ENCODE measurements around the gene PGF. TPM values are rescaled to one million over a fixed set of nuclear protein-coding genes. Genes with fewer than 3 reads are reported as not detected.
A peak's percentile ranks its signal among the peaks of the same experiment; 100 is the strongest.

The PGF gene
- polyA plus RNA-seq, 3 donors from 2014 or later: 0.06 to 0.07 TPM; not detected in 1

- H3K27ac Mint-ChIP-seq: no peak overlapping the region
- no peak for DNase-seq
- peaks cover 2 to 12% (median 11%) of the 10 kb centered on the region in 3 donors for H3K27me3 Mint-ChIP-seq (ENCODE audit: low read depth in 3 of 3)
- H3K9me3 Mint-ChIP-seq: peaks cover 0 to 3% (median 0%) of the 10 kb centered on the region in 6 donors
- H3K4me1 Mint-ChIP-seq: peaks cover 0 to 5% of the 10 kb centered on the region in 2 donors
- peak overlapping the region in 2 of 5 donors; percentile 20 to 57 for H3K4me3 Mint-ChIP-seq
- no peaks in the 10 kb centered on the region for H3K36me3 Mint-ChIP-seq
These were observed 33.2 kb downstream of the PGF start for GRCh38 chr14:74921987-74922751.

- Mint-ChIP-seq H3K36me3 (no peaks in the 10 kb centered on the region), H3K27me3 (ENCODE audit: low read depth in 3 of 3) (peaks cover 2 to 8% (median 7%) of the 10 kb centered on the region in 3 donors), H3K4me3 (no peak overlapping the region), H3K9me3 (peaks cover 0 to 3% (median 0%) of the 10 kb centered on the region in 6 donors), H3K4me1 (peaks cover 0 to 5% of the 10 kb centered on the region in 2 donors), H3K27ac (peak overlapping the region in 1 of 6 donors; percentile 28)
- DNase-seq: no peak
These were observed 34.3 kb downstream of the PGF start for GRCh38 chr14:74921053-74921620.

- H3K27ac Mint-ChIP-seq: no peak overlapping the region
- H3K27me3 Mint-ChIP-seq (ENCODE audit: low read depth in 3 of 3): peaks cover 2 to 7% (median 6%) of the 10 kb centered on the region in 3 donors
- no peak overlapping the region for H3K4me3 Mint-ChIP-seq
- no peaks in the 10 kb centered on the region for H3K36me3 Mint-ChIP-seq
- peaks cover 0 to 3% (median 0%) of the 10 kb centered on the region in 6 donors for H3K9me3 Mint-ChIP-seq
- DNase-seq: no peak
- peaks cover 0 to 5% of the 10 kb centered on the region in 2 donors for H3K4me1 Mint-ChIP-seq
These were observed 35.1 kb downstream of the PGF start for GRCh38 chr14:74920281-74920680.

- DNase-seq: no peak
- Mint-ChIP-seq H3K4me1 (peaks cover 0 to 5% of the 10 kb centered on the region in 2 donors), H3K9me3 (peaks cover 0 to 3% (median 0%) of the 10 kb centered on the region in 6 donors), H3K4me3 (no peak overlapping the region), H3K27ac (no peak overlapping the region), H3K27me3 (ENCODE audit: low read depth in 3 of 3) (peaks cover 0 to 6% (median 3%) of the 10 kb centered on the region in 3 donors), H3K36me3 (no peaks in the 10 kb centered on the region)
These were observed 35.8 kb downstream of the PGF start for GRCh38 chr14:74919421-74920165.

GRCh38 chr14:74918380-74918779 is 37.0 kb downstream of the PGF start:
- no peak overlapping the region for H3K4me3 Mint-ChIP-seq
- no peak overlapping the region for H3K27ac Mint-ChIP-seq
- DNase-seq: no peak
- H3K4me1 Mint-ChIP-seq: peaks cover 0 to 1% of the 10 kb centered on the region in 2 donors
- H3K27me3 Mint-ChIP-seq (ENCODE audit: low read depth in 3 of 3): peaks cover 0 to under 1% (median 0%) of the 10 kb centered on the region in 3 donors
- peaks cover 0 to 3% (median 0%) of the 10 kb centered on the region in 6 donors for H3K9me3 Mint-ChIP-seq
- H3K36me3 Mint-ChIP-seq: no peaks in the 10 kb centered on the region

- Mint-ChIP-seq H3K36me3 (no peaks in the 10 kb centered on the region), H3K9me3 (peaks cover 0 to 3% (median 0%) of the 10 kb centered on the region in 6 donors), H3K27ac (no peak overlapping the region), H3K27me3 (ENCODE audit: low read depth in 3 of 3) (no peaks in the 10 kb centered on the region), H3K4me3 (no peak overlapping the region), H3K4me1 (no peaks in the 10 kb centered on the region)
- DNase-seq: no peak
These were observed 37.7 kb downstream of the PGF start for GRCh38 chr14:74917646-74918081.

GRCh38 chr14:74917178-74917543 is 38.2 kb downstream of the PGF start:
- H3K27me3 Mint-ChIP-seq (ENCODE audit: low read depth in 3 of 3): no peaks in the 10 kb centered on the region
- H3K36me3 Mint-ChIP-seq: no peaks in the 10 kb centered on the region
- H3K4me3 Mint-ChIP-seq: no peak overlapping the region
- no peaks in the 10 kb centered on the region for H3K4me1 Mint-ChIP-seq
- peaks cover 0 to 3% (median 0%) of the 10 kb centered on the region in 6 donors for H3K9me3 Mint-ChIP-seq
- no peak overlapping the region for H3K27ac Mint-ChIP-seq
- no peak for DNase-seq

- H3K27me3 Mint-ChIP-seq (ENCODE audit: low read depth in 3 of 3): no peaks in the 10 kb centered on the region
- no peaks in the 10 kb centered on the region for H3K4me1 Mint-ChIP-seq
- no peak overlapping the region for H3K4me3 Mint-ChIP-seq
- no peak overlapping the region for H3K27ac Mint-ChIP-seq
- no peak for DNase-seq
- peaks cover 0 to 3% (median 0%) of the 10 kb centered on the region in 6 donors for H3K9me3 Mint-ChIP-seq
- H3K36me3 Mint-ChIP-seq: no peaks in the 10 kb centered on the region
These were observed 39.6 kb downstream of the PGF start for GRCh38 chr14:74915826-74916225.

- H3K9me3 Mint-ChIP-seq: peaks cover 0 to 3% (median 0%) of the 10 kb centered on the region in 6 donors
- no peak for DNase-seq
- no peaks in the 10 kb centered on the region for H3K36me3 Mint-ChIP-seq
- H3K4me3 Mint-ChIP-seq: no peak overlapping the region
- no peaks in the 10 kb centered on the region for H3K27me3 Mint-ChIP-seq (ENCODE audit: low read depth in 3 of 3)
- H3K4me1 Mint-ChIP-seq: no peaks in the 10 kb centered on the region
- no peak overlapping the region for H3K27ac Mint-ChIP-seq
These were observed 40.0 kb downstream of the PGF start for GRCh38 chr14:74915426-74915825.

GRCh38 chr14:74913986-74914573 is 41.3 kb downstream of the PGF start:
- Mint-ChIP-seq H3K27ac (no peak overlapping the region), H3K4me3 (no peak overlapping the region), H3K4me1 (no peaks in the 10 kb centered on the region), H3K36me3 (no peaks in the 10 kb centered on the region), H3K9me3 (no peaks in the 10 kb centered on the region), H3K27me3 (ENCODE audit: low read depth in 3 of 3) (peaks cover 0 to 1% (median 0%) of the 10 kb centered on the region in 3 donors)
- peak in 2 of 3 donors; percentile 8 to 10 for DNase-seq

GRCh38 chr14:74913393-74913910 is 41.9 kb downstream of the PGF start:
- H3K4me1 Mint-ChIP-seq: no peaks in the 10 kb centered on the region

GRCh38 chr14:74912801-74913200 is 42.6 kb downstream of the PGF start:
- Mint-ChIP-seq H3K4me1 (no peaks in the 10 kb centered on the region), H3K27me3 (ENCODE audit: low read depth in 3 of 3) (peaks cover 0 to 1% (median 0%) of the 10 kb centered on the region in 3 donors), H3K36me3 (no peaks in the 10 kb centered on the region), H3K27ac (no peak overlapping the region), H3K9me3 (no peaks in the 10 kb centered on the region), H3K4me3 (no peak overlapping the region)
- DNase-seq: no peak

More at GRCh38 chr14:74913393-74913910, 41.9 kb downstream of the PGF start:
- no peak overlapping the region for H3K27ac Mint-ChIP-seq
- H3K9me3 Mint-ChIP-seq: no peaks in the 10 kb centered on the region
- no peaks in the 10 kb centered on the region for H3K36me3 Mint-ChIP-seq
- peaks cover 0 to 1% (median 0%) of the 10 kb centered on the region in 3 donors for H3K27me3 Mint-ChIP-seq (ENCODE audit: low read depth in 3 of 3)
- DNase-seq: no peak
- no peak overlapping the region for H3K4me3 Mint-ChIP-seq

GRCh38 chr14:74912111-74912510 is 43.3 kb downstream of the PGF start:
- Mint-ChIP-seq H3K4me1 (peaks cover 3 to 6% of the 10 kb centered on the region in 2 donors), H3K9me3 (no peaks in the 10 kb centered on the region)

More at GRCh38 chr14:74912111-74912510, 43.3 kb downstream of the PGF start:
- H3K36me3 Mint-ChIP-seq: no peaks in the 10 kb centered on the region
- no peak for DNase-seq
- no peak overlapping the region for H3K27ac Mint-ChIP-seq
- H3K27me3 Mint-ChIP-seq (ENCODE audit: low read depth in 3 of 3): peaks cover 0 to 1% (median 0%) of the 10 kb centered on the region in 3 donors
- no peak overlapping the region for H3K4me3 Mint-ChIP-seq

Measured in immature natural killer cell (primary cell).